RPMI8226 (cell line): ENCODE data around the gene MSI2.
"Not testable (repeated sequence)": the region's sequence is repeated elsewhere in the genome, so short reads cannot be mapped to it uniquely, and the experiment has no call there.

Experiments used
- DNase-seq: peaks from one replicate; pipeline ENCODE4 v3.0.0-alpha.2; 2015

Gene MSI2

GRCh38 chr17:57255776-57256681, at the start of gene MSI2:
Gene MSI2 (plus strand): TSS chr17:57256523. CDS start chr17:57256743, 220 bp downstream.
- peak; percentile 93 for DNase-seq

DNA sequence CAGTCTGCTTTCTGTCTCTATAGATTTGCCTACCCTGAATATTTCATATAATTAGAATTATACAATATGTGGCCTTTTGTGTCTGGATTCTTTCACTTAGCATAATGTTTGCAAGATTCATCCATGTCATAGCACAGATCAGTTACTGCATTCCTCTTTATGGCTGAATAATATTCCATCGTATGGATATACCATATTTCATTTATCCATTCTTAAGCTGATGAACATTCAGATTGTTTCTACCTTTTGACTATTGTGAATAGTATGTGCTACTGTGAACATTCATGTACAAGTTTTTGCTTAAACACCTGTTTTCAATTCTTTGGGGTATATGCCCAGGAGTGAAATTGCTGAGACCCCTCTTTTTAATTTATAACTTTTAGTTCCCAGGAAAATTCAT, 49.4 kb upstream of the MSI2 start:
- DNase-seq = no peak

GRCh38 chr17:57207396-57207795, 48.9 kb upstream of the MSI2 start:
- no peak for DNase-seq

- no peak for DNase-seq
Measured at GRCh38 chr17:57210224-57210553, 46.1 kb upstream of the MSI2 start.

DNA sequence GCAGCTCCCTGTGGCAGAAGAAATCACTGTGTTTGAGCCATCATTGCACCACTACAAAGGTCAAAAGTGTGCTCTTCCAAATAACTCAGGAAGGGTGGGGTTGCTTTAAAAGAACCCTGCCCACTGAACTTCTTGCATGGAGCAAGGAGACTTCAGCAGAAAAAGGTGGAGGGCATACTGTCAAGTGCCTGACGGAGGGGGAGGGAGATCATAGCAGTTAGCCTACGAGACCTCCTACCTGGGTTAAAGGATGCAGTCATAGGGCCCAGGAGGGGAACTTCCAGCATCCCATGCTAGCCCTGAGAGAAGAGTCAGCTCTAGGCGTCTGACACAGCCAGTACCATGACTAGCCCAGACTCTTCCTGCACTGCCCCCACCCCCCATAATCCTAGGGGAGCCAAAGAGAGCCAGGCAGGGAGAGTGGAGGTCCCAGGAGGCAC, 45.3 kb upstream of the MSI2 start:
- no peak for DNase-seq

GRCh38 chr17:57211543-57211942, 44.8 kb upstream of the MSI2 start:
- DNase-seq = no peak

DNA sequence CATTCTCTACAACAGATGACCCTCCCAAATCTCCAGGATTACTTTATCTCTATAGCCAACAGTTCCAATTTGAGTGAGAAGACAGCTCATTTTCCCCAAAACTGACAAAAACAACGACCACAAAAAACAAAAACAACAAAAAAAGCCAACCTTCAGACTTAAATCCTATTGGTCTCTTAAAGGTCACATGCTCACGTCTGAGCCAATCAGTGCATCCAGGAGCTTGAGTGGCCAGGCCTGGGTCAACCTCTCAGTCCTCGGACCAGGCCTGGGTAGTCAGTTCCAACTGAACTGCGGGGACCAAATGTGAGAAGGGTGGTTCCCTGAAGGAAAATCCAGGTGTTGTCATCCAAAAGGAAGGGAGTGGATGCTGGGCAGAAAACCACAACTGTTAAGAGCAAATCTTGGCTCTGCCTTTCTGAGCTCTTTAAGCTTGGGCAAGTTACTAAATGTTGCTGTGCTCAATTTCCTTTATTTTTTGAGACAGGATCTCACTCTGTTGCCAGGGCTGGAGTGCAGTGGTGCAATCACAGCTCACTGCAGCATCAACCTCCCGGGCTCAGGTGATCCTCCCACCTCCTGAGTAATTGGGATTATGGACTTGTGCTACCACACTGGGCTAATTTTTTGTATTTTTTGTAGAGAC, 43.0 kb upstream of the MSI2 start:
- no peak for DNase-seq

- no peak for DNase-seq
Measured at GRCh38 chr17:57215317-57215716, 41.0 kb upstream of the MSI2 start.

- DNase-seq = no peak
Measured at GRCh38 chr17:57221366-57222350, 34.7 kb upstream of the MSI2 start.

DNA sequence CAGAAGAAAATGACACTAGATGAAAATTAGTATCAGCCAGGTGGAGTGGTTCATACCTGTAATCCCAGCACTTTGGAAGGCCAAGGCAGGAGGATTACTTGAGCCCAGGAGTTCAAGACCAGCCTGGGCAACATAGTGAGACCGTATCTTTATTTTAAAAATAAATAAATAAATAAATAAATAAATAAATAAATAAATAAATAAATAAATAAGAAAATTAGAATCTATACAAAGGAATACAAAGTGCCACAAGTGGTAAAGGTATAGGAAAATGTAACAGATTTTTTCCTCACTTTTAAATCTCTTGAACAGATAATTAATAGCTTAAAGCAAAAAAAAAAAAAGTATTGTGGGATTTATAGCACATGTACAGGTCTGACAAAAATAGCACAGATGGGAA, 33.9 kb upstream of the MSI2 start:
- not testable (repeated sequence) for DNase-seq

DNA sequence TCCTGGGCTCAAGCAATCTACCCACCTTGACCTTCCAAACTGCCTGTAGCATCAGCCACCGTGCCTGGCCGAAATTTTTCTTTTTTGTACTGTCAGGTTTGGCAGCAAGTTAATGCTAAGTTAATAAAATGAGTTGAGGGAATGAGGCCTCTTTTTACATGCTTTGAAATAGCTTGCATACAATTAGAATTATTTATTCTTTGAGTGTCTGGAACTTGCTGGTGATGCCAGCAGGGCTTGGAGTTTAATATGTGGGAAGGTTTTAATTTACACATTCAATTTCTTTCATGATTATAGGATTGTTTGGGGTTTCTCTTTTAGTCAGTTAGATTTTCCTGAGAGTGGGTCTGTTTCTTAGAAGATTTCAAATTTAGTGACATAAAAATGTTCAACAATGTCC, 31.2 kb upstream of the MSI2 start:
- DNase-seq = no peak

DNA sequence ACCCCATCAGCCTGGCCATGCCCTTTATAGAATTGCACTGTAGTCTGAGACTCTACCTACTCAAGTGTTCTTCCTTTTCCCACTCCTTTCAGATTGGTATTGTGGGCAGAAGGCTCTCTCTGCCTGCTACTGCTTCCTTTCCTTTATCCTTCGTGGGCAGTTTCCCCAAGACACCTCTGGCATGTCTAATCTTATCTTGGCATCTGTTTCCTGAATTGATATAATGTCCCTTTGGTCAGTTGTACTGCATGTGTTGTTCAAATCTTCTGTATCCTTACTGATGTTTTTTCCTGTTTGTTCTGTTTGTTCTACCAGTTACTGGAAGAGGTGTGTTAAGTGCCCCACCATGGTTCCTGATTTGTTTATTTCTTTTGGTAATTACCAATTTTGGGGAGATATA, 29.5 kb upstream of the MSI2 start:
- DNase-seq = no peak

GRCh38 chr17:57228911-57229310, 27.4 kb upstream of the MSI2 start:
- no peak for DNase-seq

- DNase-seq = no peak
Measured at GRCh38 chr17:57234061-57234738, 22.1 kb upstream of the MSI2 start.

GRCh38 chr17:57234739-57235092, 21.6 kb upstream of the MSI2 start:
- DNase-seq = no peak

- DNase-seq = no peak
Measured at GRCh38 chr17:57235124-57235523, 21.2 kb upstream of the MSI2 start.

DNA sequence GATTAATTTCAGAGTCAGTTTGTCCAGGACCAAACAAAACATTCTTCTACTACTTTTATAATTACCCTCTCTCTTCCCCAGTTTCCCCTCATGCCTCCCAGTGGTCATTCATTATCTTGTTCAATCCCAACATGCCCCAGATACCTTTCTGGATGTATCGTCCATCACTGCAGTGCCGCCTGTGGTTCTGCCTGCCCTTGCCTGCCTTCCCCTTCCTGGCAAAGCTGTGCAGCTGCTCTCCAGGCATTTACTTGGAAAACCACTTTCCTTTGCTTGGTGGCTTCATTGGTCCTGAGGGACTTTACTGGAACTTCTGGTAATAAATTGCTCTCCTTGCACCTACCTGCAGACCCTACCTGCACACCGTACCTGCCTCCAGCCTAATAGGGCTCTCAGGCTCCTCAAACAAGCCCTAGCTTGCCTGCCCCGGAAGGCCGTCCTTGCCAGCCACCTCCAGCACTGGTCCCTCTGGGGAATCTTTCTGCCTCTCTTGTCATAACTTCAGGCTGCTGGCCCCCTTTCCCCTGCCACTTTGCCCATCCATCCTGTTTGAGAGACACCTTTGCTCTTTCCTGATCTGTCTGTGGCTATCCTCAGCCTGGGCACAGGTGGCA, 19.5 kb upstream of the MSI2 start:
- DNase-seq = no peak

DNA sequence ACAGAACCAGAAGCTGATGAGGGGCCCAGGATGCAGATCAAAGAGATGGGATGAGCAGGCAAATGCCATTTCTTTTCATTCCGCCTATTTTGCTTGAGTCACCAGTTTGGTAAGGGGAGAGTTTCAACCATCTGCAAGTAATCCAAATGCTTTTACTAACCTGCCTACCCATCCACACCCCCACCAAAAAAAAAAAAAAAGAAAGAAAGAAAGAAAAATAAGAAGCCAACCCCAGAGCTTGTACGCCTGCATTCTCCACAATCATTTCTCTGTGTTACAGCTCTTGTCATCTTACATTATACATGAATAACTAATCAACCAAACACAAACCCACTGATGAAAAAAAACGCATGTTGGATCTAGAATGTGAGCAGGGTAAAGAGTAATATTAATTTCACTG, 15.7 kb upstream of the MSI2 start:
- no peak for DNase-seq

GRCh38 chr17:57242148-57242547, 14.2 kb upstream of the MSI2 start:
- DNase-seq = no peak

DNA sequence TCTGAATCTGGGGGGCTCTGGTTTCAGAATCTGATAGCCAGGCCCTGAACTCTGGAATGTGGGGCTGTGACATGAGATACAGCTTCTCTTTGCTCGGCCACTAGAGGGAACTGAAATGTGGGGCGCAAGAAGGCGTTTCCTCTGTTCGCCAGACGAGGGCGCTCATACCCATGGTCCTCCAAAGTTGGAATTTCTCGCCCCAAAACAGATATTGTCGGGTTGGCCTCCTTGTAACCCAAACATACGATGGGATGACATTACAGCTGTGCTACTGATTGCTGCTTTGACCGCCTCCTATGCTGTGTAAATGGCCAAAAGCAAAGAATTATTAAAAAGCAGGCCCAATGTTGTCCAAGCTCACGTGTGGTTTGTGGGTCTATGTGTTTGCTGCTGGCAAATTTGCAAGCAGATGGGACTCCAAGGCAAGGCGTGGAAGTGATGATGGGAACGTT, 13.1 kb upstream of the MSI2 start:
- DNase-seq = peak; percentile 73

DNA sequence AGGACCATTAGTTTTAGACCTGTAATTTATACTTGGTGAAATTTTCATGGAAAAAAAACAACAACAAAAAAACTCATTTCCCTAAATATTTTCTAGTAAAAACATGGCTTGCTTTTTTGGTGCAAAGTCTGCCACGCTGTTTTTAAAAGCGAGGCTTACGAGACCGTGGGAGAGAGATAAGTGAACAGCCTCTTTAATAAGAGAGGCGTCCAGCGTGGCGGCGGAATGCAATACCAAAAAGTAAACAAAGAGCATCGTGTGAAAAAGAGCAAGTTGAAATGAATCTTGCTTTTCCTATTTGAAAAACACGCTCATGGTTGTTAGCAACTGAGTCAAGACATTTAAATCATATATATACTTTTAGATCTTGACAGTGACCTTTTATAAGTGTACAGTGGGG, 10.5 kb upstream of the MSI2 start:
- DNase-seq = no peak

DNA sequence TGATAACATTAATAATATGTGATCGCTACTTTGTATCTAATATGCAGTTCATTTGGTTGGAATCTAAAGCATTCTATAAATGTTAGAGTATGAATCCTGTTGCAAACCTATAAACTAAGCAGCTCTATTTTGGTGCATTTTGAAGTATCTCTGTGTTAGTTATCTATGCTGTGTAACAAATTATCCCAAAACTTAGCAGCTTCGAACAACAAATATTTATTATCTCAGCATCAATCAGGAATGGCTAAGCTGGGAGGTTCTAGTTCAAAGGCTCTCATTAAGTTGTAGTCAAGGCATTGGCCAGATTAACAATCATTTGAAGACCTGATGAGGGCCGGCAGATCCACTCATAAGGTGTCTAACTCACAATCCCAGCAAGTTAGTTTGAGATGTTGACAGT, 10.1 kb upstream of the MSI2 start:
- DNase-seq = no peak
